ENCODE measurements around the gene ARHGEF10L. TPM values are rescaled to one million over a fixed set of nuclear protein-coding genes. Genes with fewer than 3 reads are reported as not detected.
"Not testable (repeated sequence)": the region's sequence is repeated elsewhere in the genome, so short reads cannot be mapped to it uniquely, and the experiment has no call there.

The ARHGEF10L gene
- 51.7 and 53.3 TPM in 2 replicates for total RNA-seq (2014; rRNA removed)
- 37.3 TPM for polyA plus RNA-seq (2012)

GRCh38 chr1:17539477-17540254 is at the start of gene ARHGEF10L:
TSS of gene ARHGEF10L (plus strand) at chr1:17539698. CDS start at chr1:17580596, 40,898 bp downstream.
- no peak for DNase-seq (ENCODE audit: low read depth)

GRCh38 chr1:17489768-17490417 is 49.6 kb upstream of the ARHGEF10L start:
- DNase-seq (ENCODE audit: low read depth), result not testable (repeated sequence)

- DNase-seq (ENCODE audit: low read depth), result not testable (repeated sequence)
Measured at GRCh38 chr1:17490667-17491066, 48.8 kb upstream of the ARHGEF10L start.

- DNase-seq (ENCODE audit: low read depth), result peak; percentile 78
Measured at GRCh38 chr1:17494114-17494729, 45.3 kb upstream of the ARHGEF10L start.

GRCh38 chr1:17496419-17496818 is 43.1 kb upstream of the ARHGEF10L start:
- DNase-seq (ENCODE audit: low read depth), result no peak

GRCh38 chr1:17498214-17498613 is 41.3 kb upstream of the ARHGEF10L start:
- no peak for DNase-seq (ENCODE audit: low read depth)

- DNase-seq (ENCODE audit: low read depth), result peak; percentile 94
Measured at GRCh38 chr1:17502326-17502778, 37.1 kb upstream of the ARHGEF10L start.

- no peak for DNase-seq (ENCODE audit: low read depth)
Measured at GRCh38 chr1:17503146-17503545, 36.4 kb upstream of the ARHGEF10L start.

- DNase-seq (ENCODE audit: low read depth), result not testable (repeated sequence)
Measured at GRCh38 chr1:17507200-17507599, 32.3 kb upstream of the ARHGEF10L start.

GRCh38 chr1:17507915-17508314 is 31.6 kb upstream of the ARHGEF10L start:
- DNase-seq (ENCODE audit: low read depth), result no peak

GRCh38 chr1:17509363-17509762 is 30.1 kb upstream of the ARHGEF10L start:
- DNase-seq (ENCODE audit: low read depth), result no peak

GRCh38 chr1:17510138-17510537 is 29.4 kb upstream of the ARHGEF10L start:
- DNase-seq (ENCODE audit: low read depth), result no peak

GRCh38 chr1:17511188-17511587 is 28.3 kb upstream of the ARHGEF10L start:
- DNase-seq (ENCODE audit: low read depth), result no peak

GRCh38 chr1:17513131-17513530 is 26.4 kb upstream of the ARHGEF10L start:
- DNase-seq (ENCODE audit: low read depth), result no peak

GRCh38 chr1:17514776-17515175 is 24.7 kb upstream of the ARHGEF10L start:
- no peak for DNase-seq (ENCODE audit: low read depth)

- no peak for DNase-seq (ENCODE audit: low read depth)
Measured at GRCh38 chr1:17515902-17516301, 23.6 kb upstream of the ARHGEF10L start.

GRCh38 chr1:17516303-17517214 is 22.9 kb upstream of the ARHGEF10L start:
- DNase-seq (ENCODE audit: low read depth), result no peak

- no peak for DNase-seq (ENCODE audit: low read depth)
Measured at GRCh38 chr1:17520041-17520440, 19.5 kb upstream of the ARHGEF10L start.

GRCh38 chr1:17520473-17521319 is 18.8 kb upstream of the ARHGEF10L start:
- no peak for DNase-seq (ENCODE audit: low read depth)

GRCh38 chr1:17521946-17522612 is 17.4 kb upstream of the ARHGEF10L start:
- no peak for DNase-seq (ENCODE audit: low read depth)
